DMS53 treated with DMSO at 0.1 percent for 48 hours (cell line): ENCODE data around the gene SLC11A1.
A peak's percentile ranks its signal among the peaks of the same experiment; 100 is the strongest.

Source experiments
- DNase-seq: peaks from one replicate; lab custom pipeline; 2025; ENCODE audit not compliant: unreplicated experiment; lab: John Stamatoyannopoulos, UW

Gene SLC11A1

DNA sequence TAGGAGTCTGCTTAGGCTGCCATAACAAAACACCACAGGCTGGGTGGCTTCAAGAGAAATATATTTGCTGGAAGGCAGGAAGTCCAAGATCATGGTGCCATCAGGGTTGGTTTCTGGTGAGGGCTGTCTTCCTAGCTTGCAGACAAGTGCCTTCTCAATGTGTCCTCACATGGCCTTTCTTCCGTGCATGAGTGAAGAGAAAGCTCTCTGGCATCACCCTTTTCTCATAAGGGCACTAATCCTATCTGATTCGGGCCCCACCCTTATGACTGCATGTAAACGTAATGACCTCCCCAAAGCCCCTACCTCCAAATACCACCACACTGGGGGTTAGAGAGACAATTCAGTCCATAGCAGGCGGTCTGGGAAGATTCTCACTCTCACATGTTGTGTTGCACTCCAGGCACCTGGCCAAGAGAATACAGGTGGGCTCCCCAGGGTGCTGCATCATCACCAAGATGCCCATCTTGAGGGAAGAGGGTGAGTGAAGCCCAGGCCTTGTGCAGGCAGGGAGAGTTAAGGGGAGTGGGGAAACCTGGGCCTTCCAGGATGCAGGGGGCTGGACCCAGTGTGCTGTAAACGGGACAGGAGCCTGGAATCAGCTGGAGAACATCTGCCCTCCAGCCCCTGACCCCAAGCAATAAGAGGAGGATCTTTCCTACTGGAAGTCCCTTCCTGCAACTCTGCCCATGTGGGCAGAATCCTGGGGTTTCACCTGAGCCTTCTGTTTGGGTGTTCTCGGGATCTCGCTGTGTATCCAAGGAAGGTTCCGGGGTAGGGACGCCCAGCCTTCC, 15.3 kb upstream of the SLC11A1 start:
- no peak for DNase-seq

DNA sequence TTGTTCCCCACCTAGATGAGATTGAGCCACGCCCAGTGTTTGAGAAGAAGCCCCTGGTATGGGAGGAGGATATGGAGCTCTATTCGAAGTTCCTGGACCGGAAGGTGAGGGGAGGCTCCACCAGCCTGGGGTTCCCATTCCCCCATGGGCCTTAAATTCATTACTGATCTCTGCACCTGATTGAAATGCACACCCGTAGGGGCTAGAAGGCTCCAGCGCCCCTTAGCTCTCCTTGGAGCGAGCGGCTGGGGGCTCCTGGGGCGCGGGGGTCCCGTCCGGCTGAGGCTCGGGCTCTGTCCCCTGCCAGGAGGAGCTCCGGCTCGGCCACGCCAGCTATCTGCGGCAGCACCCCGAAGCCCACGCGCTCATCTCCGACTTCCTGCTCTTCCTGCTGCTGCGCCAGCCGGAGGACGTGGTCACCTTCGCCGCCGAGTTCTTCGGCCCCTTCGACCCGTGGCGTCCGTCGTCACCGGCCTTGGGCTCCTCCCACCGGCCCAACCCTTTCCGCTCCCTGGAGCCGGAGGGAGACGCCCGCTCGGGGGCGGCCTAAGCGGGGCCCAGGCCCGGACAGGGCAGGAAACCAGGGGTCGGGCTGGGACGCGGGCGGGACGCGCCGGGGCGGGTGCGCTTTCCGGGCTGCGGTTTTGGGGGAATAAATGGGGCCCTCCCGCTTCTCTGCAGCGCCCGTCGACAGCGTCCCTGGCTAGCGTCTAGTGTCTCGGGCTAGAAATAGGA, 14.5 kb upstream of the SLC11A1 start:
- no peak for DNase-seq

DNA sequence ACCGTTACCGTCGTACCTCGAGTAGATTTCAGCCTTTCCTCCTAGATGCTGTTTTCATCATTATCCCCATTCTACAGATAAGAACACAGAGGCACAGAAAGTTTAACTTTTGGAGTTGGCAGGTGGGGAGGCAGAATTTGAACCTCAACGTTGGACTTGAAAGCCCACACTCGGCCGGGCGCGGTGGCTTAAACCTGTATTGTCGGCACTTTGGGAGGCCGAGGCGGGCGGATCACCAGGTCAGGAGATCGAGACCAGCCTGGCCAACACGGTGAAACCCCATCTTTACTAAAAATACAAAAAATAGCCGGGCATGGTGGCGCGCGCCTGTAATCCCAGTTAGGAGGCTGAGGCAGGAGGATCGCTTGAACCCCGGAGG, 13.9 kb upstream of the SLC11A1 start:
- no peak for DNase-seq

DNA sequence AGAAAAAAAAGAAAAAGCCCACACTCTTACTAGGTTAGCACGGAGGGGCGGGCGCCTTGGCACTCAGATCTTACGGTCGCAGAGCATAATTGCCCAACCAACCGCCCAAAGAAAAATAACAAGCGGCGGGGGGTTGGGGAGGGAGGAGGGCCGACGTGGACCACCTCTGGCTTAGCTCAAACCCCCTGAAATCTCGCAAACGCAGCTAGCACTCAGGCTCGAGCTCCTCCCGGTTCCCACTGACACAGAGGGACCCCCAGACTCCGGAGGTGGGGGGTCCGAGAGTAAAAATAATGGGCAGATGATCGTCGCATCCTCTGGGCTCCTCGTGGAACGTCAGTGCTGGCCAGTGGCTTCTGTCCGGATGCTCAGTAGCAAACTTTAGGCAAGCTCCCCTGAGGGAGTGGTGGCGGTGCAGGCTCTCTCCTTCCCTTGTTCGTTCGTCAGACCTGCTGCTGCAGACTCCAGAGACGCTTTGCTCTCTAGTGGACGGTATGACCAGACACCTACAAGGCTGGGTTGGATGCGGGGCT, 13.4 kb upstream of the SLC11A1 start:
- peak; percentile 40 for DNase-seq

DNA sequence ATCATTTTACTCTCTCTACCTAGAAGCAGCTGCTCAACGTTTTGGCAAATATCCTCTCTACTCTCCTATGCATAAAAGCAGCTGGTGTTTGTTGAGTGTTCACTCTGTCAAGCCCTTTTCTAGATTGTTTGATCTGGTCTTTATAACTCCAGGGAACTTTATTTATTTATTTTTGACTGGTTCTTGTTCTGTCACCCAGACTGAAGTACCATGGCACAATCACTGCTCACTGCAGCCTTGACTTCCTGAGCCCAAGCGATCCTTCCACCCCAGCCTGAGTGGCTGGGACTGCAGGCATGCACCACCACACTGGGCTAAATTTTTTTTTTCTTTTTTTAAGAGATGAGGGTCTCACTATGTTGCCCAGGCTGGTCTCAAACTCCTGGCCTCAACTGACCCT, 12.7 kb upstream of the SLC11A1 start:
- DNase-seq = peak; percentile 64

DNA sequence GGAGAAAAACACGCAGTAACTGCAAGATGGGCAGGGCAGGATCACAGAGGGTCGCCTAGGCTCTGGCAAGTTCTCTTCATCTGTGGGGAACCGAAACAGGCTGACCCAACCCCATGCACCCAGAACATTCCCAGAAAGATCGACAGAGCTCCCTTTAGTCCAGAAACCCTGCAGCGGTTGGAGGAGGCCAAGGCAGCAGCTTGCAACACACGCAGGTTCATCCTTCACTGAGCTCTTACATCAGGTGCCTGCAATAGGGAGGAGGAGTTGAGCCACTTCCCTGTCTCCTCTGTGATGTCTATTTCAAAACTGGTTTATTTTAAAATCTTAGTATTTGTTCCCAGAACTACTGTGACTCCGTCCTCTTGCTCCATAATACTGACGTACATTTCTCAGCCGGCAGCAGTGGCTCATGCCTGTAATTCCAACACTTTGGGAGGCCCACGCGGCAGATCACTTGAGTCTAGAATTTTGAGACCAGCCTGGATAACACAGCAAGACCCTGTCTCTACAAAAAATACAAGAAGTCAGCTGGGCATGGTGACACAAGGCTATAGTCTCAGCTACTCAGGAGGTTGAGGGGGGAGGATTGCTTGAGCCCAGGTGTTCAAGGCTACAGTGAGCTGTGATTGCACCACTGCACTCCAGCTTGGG, 11.5 kb upstream of the SLC11A1 start:
- DNase-seq = no peak

DNA sequence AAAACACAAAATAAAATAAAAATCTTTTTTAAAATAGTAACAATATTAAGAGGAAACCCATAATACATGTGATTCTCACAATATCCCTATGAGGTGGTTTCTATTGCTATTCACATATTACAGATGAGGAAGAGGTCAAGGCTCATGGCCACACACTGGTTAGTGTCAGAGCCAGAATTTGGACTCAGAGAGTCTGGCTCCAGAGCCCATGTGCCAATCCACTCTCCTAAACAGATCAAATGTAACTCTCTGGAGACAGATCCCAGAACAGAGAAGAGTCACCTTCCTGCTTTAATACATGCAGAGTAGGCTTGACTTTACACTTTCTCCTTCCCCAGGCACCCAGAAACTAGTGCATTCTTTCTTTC, 10.1 kb upstream of the SLC11A1 start:
- no peak for DNase-seq

DNA sequence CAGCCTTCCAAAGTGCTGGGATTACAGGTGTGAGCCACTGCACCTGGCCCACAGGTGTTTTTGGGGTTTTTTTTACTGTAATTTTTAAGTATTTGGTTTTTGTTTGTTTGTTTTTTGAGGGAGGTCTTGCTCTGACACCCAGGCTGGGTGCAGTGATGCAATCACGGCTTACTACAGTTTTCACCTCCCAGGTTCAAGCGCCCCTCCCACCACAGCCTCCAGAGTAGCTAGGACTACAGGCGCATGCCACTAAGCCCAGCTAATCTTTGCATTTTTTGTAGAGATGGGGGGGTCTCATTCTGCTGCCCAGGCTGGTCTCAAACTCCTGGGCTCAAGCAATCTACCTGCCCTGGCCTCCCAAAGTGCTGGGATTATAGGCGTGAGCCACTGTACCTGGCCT, 7.3 kb upstream of the SLC11A1 start:
- DNase-seq = no peak

DNA sequence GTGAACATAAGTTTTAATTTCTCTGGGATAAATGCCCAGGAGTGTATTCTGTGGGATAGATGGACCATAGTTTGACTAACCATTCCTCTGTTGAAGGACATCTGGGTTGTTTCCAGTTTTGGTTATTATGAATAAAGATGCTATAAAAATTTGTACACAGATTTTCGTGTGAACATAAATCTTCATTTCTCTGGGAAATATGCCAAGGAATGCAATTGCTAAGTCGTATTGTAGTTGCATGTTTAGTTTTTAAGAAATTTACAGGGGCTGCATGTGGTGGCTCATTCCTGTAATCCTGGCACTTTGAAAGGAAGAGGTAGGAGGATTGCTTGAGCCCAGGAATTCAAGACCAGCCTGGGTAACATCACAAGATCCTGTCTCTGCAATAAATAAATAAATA, 6.9 kb upstream of the SLC11A1 start:
- DNase-seq = no peak

DNA sequence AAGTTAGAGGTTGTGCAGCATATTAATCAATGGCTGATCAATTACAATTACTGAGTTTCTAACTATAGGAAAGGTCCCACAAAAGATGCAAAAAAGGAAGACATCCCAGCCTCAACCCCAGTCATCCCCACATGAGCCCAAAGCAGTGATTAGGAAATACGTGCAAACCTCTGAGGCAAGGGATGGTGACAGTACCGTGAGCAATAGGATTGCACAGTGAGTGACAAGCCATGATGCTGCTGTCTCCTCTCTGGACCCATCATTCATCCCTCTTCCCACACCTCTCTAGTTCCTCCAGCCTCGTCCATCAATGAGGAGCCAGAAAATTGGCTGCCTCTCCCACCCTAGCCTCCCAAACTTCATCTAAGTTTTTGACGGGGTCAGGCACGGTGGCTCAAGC, 4.0 kb upstream of the SLC11A1 start:
- no peak for DNase-seq

DNA sequence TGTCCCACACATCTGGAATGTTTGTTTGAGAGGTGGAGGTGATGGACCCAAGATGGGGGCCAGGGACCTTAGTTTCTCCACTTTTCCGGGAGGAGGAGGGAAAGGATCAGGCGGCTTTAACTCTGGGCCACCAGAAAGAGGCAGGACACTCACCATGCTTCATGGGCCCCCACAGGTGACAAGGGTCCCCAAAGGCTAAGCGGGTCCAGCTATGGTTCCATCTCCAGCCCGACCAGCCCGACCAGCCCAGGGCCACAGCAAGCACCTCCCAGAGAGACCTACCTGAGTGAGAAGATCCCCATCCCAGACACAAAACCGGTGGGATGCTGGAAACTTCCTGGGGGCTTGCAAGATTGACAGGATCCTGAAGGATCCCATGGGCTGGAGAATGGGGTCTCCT, 712 bp downstream of the SLC11A1 start:
- DNase-seq = no peak

DNA sequence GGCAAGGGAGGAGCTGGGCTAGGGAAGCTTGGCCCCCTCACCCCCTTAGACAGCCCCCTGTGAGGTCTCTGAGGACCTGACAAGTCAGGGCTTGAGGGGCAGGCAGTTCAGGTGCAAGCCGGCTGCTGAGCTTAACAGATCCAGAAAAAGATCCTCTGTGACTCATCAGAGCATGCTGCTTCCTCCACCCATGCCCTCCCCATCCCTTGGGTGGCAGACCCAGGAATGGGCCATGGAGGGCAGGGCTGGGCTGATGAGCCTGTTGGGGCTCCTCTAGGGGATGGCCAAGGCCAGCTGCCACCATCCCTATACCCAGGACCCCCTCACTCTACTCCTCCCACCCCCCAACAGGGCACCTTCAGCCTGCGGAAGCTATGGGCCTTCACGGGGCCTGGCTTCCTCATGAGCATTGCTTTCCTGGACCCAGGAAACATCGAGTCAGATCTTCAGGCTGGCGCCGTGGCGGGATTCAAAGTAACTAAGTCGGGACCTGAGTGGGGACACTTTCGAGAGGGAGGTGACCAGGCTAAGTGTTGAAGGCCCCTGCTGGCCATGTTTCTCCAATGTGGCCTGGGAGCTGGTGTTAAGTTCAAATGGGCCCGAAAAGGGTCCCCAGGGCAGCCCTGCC, 1.9 kb downstream of the SLC11A1 start:
- DNase-seq = no peak

DNA sequence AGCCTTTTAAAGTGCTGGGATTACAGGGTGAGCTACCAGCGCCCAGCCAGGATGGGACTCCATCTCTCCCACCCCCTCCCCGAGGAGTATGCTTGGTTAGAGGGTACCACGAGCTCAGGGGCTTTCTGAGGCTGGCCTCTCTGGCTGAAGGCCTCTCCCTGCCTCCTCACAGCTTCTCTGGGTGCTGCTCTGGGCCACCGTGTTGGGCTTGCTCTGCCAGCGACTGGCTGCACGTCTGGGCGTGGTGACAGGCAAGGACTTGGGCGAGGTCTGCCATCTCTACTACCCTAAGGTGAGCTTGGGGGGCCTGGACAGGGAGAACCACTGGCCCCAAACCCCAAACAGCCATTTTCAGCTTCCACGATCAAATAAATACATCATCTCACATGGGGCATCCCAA, 2.9 kb downstream of the SLC11A1 start:
- no peak for DNase-seq

DNA sequence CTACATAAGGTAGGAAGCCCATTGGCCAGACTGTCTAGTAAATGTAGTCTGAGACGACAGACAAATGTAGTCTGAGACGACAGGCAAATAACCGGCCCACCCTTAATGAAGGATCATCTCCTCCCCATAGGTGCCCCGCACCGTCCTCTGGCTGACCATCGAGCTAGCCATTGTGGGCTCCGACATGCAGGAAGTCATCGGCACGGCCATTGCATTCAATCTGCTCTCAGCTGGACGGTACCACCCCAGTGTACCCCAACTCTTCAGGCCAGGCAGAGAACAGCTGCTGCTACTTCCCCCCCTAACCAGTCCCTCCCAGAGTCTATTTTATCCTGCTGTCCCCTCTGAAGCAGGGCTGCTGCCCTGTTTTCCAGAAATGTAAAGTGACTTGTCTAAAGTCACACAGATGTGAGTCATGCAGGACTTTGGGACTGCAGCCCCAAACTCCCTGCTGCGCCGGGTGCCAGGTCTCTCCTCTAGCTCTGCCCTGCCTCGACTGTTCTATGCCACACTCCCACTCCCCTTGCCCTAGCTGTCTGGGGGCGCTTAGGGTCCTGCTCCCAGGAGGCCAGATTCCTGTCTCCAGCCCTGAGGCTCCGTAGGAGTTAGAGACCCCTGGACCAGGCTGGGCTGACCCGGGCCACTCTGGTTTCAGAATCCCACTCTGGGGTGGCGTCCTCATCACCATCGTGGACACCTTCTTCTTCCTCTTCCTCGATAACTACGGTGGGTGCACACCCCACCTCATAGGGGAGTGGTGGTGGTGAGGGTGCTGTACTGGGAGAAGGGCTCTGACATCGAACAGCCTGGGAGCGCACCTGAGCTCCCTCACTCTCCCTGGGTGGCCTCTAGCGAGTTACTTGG, 4.7 kb downstream of the SLC11A1 start:
- DNase-seq = no peak

DNA sequence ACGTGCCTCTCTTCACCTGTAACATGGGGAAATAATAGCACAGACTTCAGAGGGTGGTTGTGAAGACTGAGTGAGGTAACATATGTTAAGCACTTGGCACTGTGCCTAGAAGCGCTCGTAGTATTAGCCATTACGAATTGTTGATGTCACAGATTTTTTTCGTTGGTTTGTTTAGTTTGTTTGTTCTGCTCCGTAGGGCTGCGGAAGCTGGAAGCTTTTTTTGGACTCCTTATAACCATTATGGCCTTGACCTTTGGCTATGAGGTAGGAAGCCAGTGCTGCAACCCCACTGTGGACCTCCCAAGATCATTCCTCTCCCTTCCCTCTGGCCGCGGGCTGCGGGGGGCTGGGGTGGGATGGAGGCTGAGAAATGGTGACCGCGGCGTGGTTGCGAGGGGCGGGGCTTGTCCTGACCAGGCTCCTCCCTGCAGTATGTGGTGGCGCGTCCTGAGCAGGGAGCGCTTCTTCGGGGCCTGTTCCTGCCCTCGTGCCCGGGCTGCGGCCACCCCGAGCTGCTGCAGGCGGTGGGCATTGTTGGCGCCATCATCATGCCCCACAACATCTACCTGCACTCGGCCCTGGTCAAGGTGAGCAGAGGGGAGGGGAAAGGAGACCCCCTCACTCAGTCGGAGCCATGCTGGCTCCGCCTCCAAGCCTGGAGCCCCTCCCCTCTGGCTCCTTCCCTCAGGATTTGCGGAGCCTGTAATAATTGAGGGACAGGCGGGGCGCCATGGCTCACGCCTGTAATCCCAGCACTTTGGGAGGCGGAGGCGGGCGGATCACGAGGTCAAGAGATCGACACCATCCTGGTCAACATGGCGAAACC, 5.5 kb downstream of the SLC11A1 start:
- peak; percentile 87 for DNase-seq

DNA sequence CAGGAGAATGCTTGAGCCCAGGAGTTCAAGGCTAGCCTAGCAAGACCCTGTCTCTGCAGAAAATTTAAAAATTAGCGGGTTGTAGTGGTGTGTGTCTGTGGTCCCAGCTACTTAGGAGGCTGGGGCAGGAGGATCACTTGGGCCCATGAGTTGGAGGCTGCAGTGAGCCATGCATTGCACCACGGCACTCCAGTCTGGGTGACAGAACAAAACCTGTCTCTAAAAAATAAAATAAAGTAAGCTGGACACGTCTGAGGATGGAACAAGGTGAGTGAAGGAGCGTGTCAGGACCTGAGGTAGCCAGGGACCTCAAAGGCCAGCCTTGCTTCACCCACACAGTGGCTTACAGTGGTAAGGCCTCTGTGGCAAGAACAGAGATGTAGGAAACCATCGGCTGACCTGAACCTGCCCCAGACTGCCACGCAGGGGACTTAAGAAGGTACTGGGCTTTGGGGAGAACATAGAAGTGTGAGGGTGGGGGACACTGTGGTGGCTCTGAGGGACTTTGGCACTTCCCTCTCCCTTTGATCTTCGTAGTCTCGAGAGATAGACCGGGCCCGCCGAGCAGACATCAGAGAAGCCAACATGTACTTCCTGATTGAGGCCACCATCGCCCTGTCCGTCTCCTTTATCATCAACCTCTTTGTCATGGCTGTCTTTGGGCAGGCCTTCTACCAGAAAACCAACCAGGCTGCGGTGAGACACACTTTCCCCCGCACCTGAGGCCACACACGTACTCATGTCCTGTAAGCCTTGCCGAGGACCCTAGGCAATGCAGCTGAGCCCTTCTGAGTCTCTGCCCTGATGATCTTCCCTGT, 7.5 kb downstream of the SLC11A1 start:
- no peak for DNase-seq

DNA sequence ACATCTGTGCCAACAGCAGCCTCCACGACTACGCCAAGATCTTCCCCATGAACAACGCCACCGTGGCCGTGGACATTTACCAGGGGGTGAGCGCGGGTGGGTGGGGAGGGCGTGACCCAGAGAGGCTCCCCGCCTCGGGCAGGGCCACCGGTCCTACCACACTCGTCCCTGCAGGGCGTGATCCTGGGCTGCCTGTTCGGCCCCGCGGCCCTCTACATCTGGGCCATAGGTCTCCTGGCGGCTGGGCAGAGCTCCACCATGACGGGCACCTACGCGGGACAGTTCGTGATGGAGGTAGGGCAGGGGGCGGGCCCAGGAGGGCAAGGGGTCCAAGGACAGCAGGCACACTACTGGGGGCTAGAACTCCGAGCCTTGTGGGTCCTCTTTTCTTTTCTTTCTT, 9.1 kb downstream of the SLC11A1 start:
- DNase-seq = no peak

DNA sequence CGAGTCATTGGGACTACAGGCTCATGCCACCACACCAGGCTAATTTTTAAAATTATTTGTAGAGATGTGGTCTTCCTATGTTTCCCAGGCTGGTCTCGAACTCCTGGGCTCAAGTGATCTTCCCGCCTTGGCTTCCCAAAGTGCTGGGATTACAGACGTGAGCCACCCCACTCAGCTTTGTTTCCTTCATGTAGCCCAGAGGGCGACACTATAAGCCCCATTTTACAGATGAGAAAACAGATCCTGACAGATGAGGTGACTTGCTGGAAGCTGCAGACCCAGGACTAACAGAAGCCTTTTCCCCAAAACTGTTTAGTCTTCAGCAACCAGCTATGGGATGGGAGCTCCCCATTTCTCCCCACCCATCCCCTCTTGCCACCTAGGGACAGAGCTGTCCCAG, 10.4 kb downstream of the SLC11A1 start:
- no peak for DNase-seq

DNA sequence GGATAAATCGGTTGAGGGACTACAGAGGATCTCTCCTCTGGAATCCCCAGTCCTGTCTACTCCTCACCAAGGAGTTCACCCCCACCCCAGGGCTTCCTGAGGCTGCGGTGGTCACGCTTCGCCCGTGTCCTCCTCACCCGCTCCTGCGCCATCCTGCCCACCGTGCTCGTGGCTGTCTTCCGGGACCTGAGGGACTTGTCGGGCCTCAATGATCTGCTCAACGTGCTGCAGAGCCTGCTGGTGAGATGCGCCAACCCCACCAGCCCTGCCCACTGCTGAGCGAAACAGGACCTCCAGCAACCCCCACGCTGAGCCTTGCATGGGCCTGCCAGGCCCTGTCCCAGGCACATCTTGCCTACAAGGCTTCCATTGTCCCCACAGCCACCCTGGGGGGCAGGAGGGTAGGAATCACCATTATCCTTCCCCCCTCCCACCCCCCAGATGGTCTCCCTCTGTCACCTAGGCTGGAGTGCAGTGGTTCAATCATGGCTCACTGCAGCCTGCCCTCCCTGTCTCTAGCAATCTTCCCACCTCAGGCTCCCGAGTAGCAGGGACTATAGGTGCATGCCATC, 10.9 kb downstream of the SLC11A1 start:
- no peak for DNase-seq
